HL-60 (cell line): ENCODE results near the gene TSPAN11.

ENCODE experiments used
- DNase-seq, 2 experiments: peaks; one replicate each; pipeline ENCODE4 v3.0.0-alpha.2; 2010 to 2020; ENCODE audit warnings: low read depth in 1 of 2, low spot score in 1 of 2
- H3K27ac ChIP-seq: fragments of 250-450 bp; sonication (Bioruptor Pico); replicated peaks from 2 replicates; pipeline ENCODE4 v1.5.1; 2020; ENCODE audit warnings: mild to moderate bottlenecking, moderate library complexity
- H3K27me3 ChIP-seq: fragments of 250-450 bp; sonication (Bioruptor Pico); 2 replicates; pipeline ENCODE4 v1.5.1; 2021; ENCODE audit warnings: mild to moderate bottlenecking, moderate library complexity; ENCODE audit not compliant: insufficient read depth, poor library complexity, severe bottlenecking
- H3K4me3 ChIP-seq: replicated peaks from 2 replicates; pipeline ENCODE4 v1.5.1; 2011; ENCODE audit warnings: mild to moderate bottlenecking, control low read depth, low read length; ENCODE audit not compliant: insufficient read depth
- CTCF ChIP-seq: IDR thresholded peaks from one replicate; pipeline ENCODE4 v1.5.1; 2011; ENCODE audit warnings: low read length, control low read depth, inconsistent platforms; ENCODE audit not compliant: insufficient read depth
- GABPA ChIP-seq: IDR thresholded peaks from 2 replicates; pipeline ENCODE4 v1.6.1; 2012; ENCODE audit warnings: low read depth
- POLR2AphosphoS5 ChIP-seq: IDR thresholded peaks from 2 replicates; pipeline ENCODE4 v1.6.1; 2012; ENCODE audit warnings: low read depth
- REST ChIP-seq: IDR thresholded peaks from 2 replicates; pipeline ENCODE4 v1.6.1; 2012; ENCODE audit warnings: low read depth; ENCODE audit not compliant: insufficient replicate concordance
- SPI1 ChIP-seq: IDR thresholded peaks from 2 replicates; pipeline ENCODE4 v1.6.1; 2012; ENCODE audit warnings: low read depth, mild to moderate bottlenecking, borderline replicate concordance

TSPAN11 gene

GRCh38 chr12:31031951-31032335, 105.4 kb downstream of the TSPAN11 start:
- Histone ChIP-seq H3K4me3 (no peak overlapping the region), H3K27me3 (no peaks in the 10 kb centered on the region), H3K27ac (no peak overlapping the region)
- TF ChIP-seq GABPA (no peak), SPI1 (peak; percentile 43)
- DNase-seq, result no peak

- Histone ChIP-seq H3K27me3 (no peaks in the 10 kb centered on the region), H3K27ac (no peak overlapping the region), H3K4me3 (no peak overlapping the region)
- no peak for DNase-seq
- TF ChIP-seq REST (no peak), GABPA (no peak), CTCF (no peak), SPI1 (no peak), POLR2AphosphoS5 (no peak)
Observed at GRCh38 chr12:31033146-31033545, 106.6 kb downstream of the TSPAN11 start.

- Histone ChIP-seq H3K27ac (no peak overlapping the region), H3K4me3 (no peak overlapping the region), H3K27me3 (no peaks in the 10 kb centered on the region)
- TF ChIP-seq SPI1, result no peak
- no peak for TF ChIP-seq REST
- TF ChIP-seq GABPA, result no peak
- TF ChIP-seq CTCF, result no peak
- no peak for TF ChIP-seq POLR2AphosphoS5
- DNase-seq, result no peak
Observed at GRCh38 chr12:31033681-31034080, 107.1 kb downstream of the TSPAN11 start.

GRCh38 chr12:31034372-31034771, 107.8 kb downstream of the TSPAN11 start:
- Histone ChIP-seq H3K27me3 (no peaks in the 10 kb centered on the region), H3K4me3 (no peak overlapping the region), H3K27ac (no peak overlapping the region)
- TF ChIP-seq SPI1 (no peak), CTCF (no peak), GABPA (no peak), POLR2AphosphoS5 (no peak), REST (no peak)
- DNase-seq, result no peak
